ENCODE measurements around the gene BLM. TPM values are rescaled to one million over a fixed set of nuclear protein-coding genes. Genes with fewer than 3 reads are reported as not detected.

BLM gene
- total and polyA plus RNA-seq, 2 of the 4 experiments (the other 2 are of a cell fraction) = 2.5 to 6.5 TPM

DNA sequence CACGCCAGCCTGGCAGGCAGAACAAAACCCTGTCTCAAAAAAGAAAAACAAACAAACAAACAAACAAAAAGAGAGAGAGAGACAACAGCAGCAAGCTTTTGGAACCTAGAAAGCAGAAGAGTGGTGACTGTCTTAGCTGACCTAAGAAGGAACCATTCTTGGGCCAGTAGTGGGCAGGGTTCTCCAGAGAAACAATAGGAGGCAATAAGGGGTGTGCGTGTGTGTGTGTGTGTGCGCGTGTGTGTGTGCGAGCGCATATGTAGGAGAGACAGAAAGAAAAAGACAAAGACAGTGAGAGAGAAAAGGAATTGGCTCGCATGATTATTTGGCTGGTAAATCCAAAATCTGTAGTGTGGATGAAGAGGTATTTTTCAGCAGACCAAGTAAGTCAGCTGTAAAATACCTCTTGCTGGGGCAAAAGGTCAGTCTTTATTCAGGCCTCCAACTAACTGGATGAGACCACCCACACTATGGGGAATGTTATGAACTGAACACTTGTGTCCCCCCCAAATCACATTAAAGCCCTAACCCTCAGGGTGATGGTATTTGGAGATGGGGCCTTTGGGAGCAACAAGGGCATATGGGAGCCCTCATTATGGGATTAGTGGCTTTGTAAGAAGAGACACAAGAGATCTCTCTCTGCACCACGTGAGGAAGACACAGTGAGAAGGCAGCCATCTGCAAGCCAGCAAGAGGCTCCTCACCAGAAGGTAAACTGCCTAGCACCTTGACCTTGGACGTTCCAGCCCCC is 15.1 kb upstream of the BLM start:
- H4K5ac ChIP-seq (ENCODE audit: low read depth, low read length) = no peak overlapping the region
- H3K36me3 ChIP-seq (ENCODE audit: control insufficient read depth, insufficient read depth, low read length) = no peaks in the 10 kb centered on the region
- no peak overlapping the region for H3K9ac ChIP-seq (ENCODE audit: low read depth, low read length)
- no peak overlapping the region for H3K23ac ChIP-seq (ENCODE audit: low read depth, low read length)
- H2BK5ac ChIP-seq (ENCODE audit: low read depth, low read length, poor library complexity, severe bottlenecking) = no peak overlapping the region
- intact Hi-C loops (cut with micrococcal nuclease) (no loop called here), in situ Hi-C loops (cut with MboI; ENCODE audit: low sequenced_read_pairs) (no loop called here), dilution Hi-C loops (cut with HindIII; ENCODE audit: low sequenced_read_pairs, unreplicated experiment) (no loop called here)
- H3K79me1 ChIP-seq (ENCODE audit: low read depth in 1 of 2, low read length in 2 of 2) = no peaks in the 10 kb centered on the region
- no peak overlapping the region for H3K4me3 ChIP-seq (ENCODE audit: insufficient read depth, low read depth, low read length)
- H3K4me1 ChIP-seq (ENCODE audit: control insufficient read depth, insufficient read depth, low read length) = no peaks in the 10 kb centered on the region
- H4K20me1 ChIP-seq (ENCODE audit: insufficient read depth, low read length) = no peaks in the 10 kb centered on the region
- H2AFZ ChIP-seq (replicated peaks; ENCODE audit: low read length, poor library complexity) = no peak overlapping the region
- no peak overlapping the region for H2AK9ac ChIP-seq (replicated peaks; ENCODE audit: low read depth, low read length, poor library complexity)
- H3K14ac ChIP-seq (replicated peaks; ENCODE audit: low read depth, low read length) = no peak overlapping the region
- no peak overlapping the region for H3K27ac ChIP-seq (ENCODE audit: insufficient read depth, low read length)
- no peak overlapping the region for H4K8ac ChIP-seq (ENCODE audit: low read depth in 2 of 2, low read length in 2 of 2)
- H4K91ac ChIP-seq (ENCODE audit: insufficient read depth, low read depth, low read length) = no peak overlapping the region
- BruUV-seq (replicated peaks) = no TSS peak
- no peak overlapping the region for H3K4me2 ChIP-seq (ENCODE audit: low read depth, low read length)
- no peak for TF ChIP-seq MAFK (IDR thresholded peaks at IDR 0.05; ENCODE audit: low read depth, low read length)
- TF ChIP-seq SMC3 (IDR thresholded peaks at IDR 0.05; ENCODE audit: low read depth, low read length) = no peak
- TF ChIP-seq POLR2A (IDR thresholded peaks at IDR 0.05; ENCODE audit: low read depth, low read length) = no peak
- no peak for TF ChIP-seq USF2 (IDR thresholded peaks at IDR 0.05; ENCODE audit: low read depth, low read length)
- TF ChIP-seq FOS (IDR thresholded peaks at IDR 0.05; ENCODE audit: low read depth, low read length) = no peak
- TF ChIP-seq CHD1 (IDR thresholded peaks at IDR 0.05; ENCODE audit: low read depth, low read length) = no peak
- no peak for TF ChIP-seq ELK1 (IDR thresholded peaks at IDR 0.05; ENCODE audit: borderline replicate concordance, low read depth, low read length)
- TF ChIP-seq, protein P1, sequence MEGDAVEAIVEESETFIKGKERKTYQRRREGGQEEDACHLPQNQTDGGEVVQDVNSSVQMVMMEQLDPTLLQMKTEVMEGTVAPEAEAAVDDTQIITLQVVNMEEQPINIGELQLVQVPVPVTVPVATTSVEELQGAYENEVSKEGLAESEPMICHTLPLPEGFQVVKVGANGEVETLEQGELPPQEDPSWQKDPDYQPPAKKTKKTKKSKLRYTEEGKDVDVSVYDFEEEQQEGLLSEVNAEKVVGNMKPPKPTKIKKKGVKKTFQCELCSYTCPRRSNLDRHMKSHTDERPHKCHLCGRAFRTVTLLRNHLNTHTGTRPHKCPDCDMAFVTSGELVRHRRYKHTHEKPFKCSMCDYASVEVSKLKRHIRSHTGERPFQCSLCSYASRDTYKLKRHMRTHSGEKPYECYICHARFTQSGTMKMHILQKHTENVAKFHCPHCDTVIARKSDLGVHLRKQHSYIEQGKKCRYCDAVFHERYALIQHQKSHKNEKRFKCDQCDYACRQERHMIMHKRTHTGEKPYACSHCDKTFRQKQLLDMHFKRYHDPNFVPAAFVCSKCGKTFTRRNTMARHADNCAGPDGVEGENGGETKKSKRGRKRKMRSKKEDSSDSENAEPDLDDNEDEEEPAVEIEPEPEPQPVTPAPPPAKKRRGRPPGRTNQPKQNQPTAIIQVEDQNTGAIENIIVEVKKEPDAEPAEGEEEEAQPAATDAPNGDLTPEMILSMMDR (conservative IDR thresholded peaks at IDR 0.05; ENCODE audit: low read depth, low read length) = no peak
- no peak for TF ChIP-seq BHLHE40 (IDR thresholded peaks at IDR 0.05; ENCODE audit: low read depth, low read length)
- TF ChIP-seq RFX5 (IDR thresholded peaks at IDR 0.05; ENCODE audit: low read depth, low read length) = no peak
- TF ChIP-seq MXI1 (IDR thresholded peaks at IDR 0.05; ENCODE audit: borderline replicate concordance, low read depth, low read length) = no peak
- TF ChIP-seq CEBPB (IDR thresholded peaks at IDR 0.05; ENCODE audit: low read depth, low read length) = no peak
- no peak for TF ChIP-seq RAD21 (IDR thresholded peaks at IDR 0.05; ENCODE audit: low read length)
- ChIA-PET POLR2A (ENCODE audit: unreplicated experiment) (no interaction called here), CTCF (no interaction called here)
- WGBS, 2 experiments (ENCODE audit: extremely low coverage in 2 of 2, insufficient read length in 1 of 2) = 81% methylated on average over 7 of the region's 9 CpGs; no CpG with 5 or more reads in 1 of the 2 experiments
- no peaks in the 10 kb centered on the region for H3K27me3 ChIP-seq (ENCODE audit: control insufficient read depth, insufficient read depth, low read length)
- H2BK120ac ChIP-seq (ENCODE audit: low read depth, low read length) = no peak overlapping the region
- no peak overlapping the region for H3K18ac ChIP-seq (ENCODE audit: low read depth, low read length)
- no peak overlapping the region for H2AK5ac ChIP-seq (ENCODE audit: low read depth, low read length)
- no peaks in the 10 kb centered on the region for H3K9me1 ChIP-seq (ENCODE audit: insufficient read depth, low read length)
- no peak overlapping the region for H2BK15ac ChIP-seq (ENCODE audit: low read depth, low read length)
- no peak for DNase-seq
- no peaks in the 10 kb centered on the region for H3K9me3 ChIP-seq (ENCODE audit: control insufficient read depth, insufficient read depth, low read length)
- H3K4ac ChIP-seq (ENCODE audit: low read depth, low read length) = no peak overlapping the region
- no peak for ATAC-seq (ENCODE audit: low read depth)
- H3K56ac ChIP-seq (ENCODE audit: extremely low read depth, insufficient read depth, low read length) = no peak overlapping the region
- no peak overlapping the region for H2BK20ac ChIP-seq (ENCODE audit: low read depth, low read length)
